GM12878 (cell line): ENCODE data around the gene CHIT1. TPM values are rescaled to one million over a fixed set of nuclear protein-coding genes. Genes with fewer than 3 reads are reported as not detected.

Source experiments
- ATAC-seq: fragments of 200-7000 bp; cut with Tn5 transposase; 3 replicates; pipeline ENCODE4 v1.9.1; 2020; ENCODE audit warnings: mild to moderate bottlenecking, moderate library complexity
- BruUV-seq: library from RNA; stranded (reverse); fragments of 400-500 nt; replicated peaks from 2 replicates; lab custom pipeline; 2021; lab: Mats Ljungman, UMichigan
- CTCF ChIA-PET: fragments of 300-600 bp; sonication (Branson Sonifier 250); formaldehyde crosslinking; extraction: SDS; loops from one replicate; lab custom pipeline; 2021; ENCODE audit warnings: inconsistent platforms; lab: Yijun Ruan, JAX
- POLR2A ChIA-PET: fragments of 350-600 bp; formaldehyde crosslinking; extraction: SDS; loops from one replicate; lab custom pipeline; 2021; ENCODE audit warnings: inconsistent platforms; lab: Charles Lee
- RAD21 ChIA-PET: fragments of 300-600 bp; sonication (Branson Sonifier 250); formaldehyde crosslinking; loops from one replicate; lab custom pipeline; 2023; ENCODE audit warnings: antibody characterized with exemption; ENCODE audit not compliant: unreplicated experiment; lab: Charles Lee
- SMC1A ChIA-PET: fragments of 300-600 bp; sonication (Branson Sonifier 250); formaldehyde crosslinking; loops from one replicate; lab custom pipeline; 2023; ENCODE audit not compliant: unreplicated experiment, uncharacterized antibody; lab: Charles Lee
- DNase-seq: peaks from one replicate; pipeline ENCODE4 v3.0.0-alpha.2; 2011; ENCODE audit warnings: low read depth, low spot score
- FAIRE-seq: peaks from 3 replicates; lab custom pipeline; 2011; peaks lifted over from hg19 to GRCh38; lab: Jason Lieb, UNC
- H2AFZ ChIP-seq: 2 replicates; pipeline ENCODE4 v1.6.0; 2011; ENCODE audit warnings: low read depth, low read length, control low read depth; ENCODE audit not compliant: control insufficient read depth
- H3K27ac ChIP-seq: 2 replicates; pipeline ENCODE4 v1.5.1; 2011; ENCODE audit warnings: control low read depth; ENCODE audit not compliant: control insufficient read depth, insufficient read depth
- H3K27me3 ChIP-seq, 2 experiments: replicated peaks in 1 of 2; 2 replicates each; pipeline versions ENCODE4 v1.6.0 to v1.6.1; 2011; ENCODE audit warnings: low read length in 1 of 2; ENCODE audit not compliant: control insufficient read depth in 2 of 2, insufficient read depth in 2 of 2
- H3K36me3 ChIP-seq, 2 experiments: 2 replicates each; pipeline ENCODE4 v1.5.1; 2011; ENCODE audit warnings: low read length in 1 of 2; ENCODE audit not compliant: control insufficient read depth in 2 of 2, insufficient read depth in 2 of 2
- H3K4me1 ChIP-seq: 2 replicates; pipeline ENCODE4 v1.6.1; 2011; ENCODE audit warnings: mild to moderate bottlenecking, low read length, moderate library complexity, mixed read lengths; ENCODE audit not compliant: control insufficient read depth, insufficient read depth
- H3K4me2 ChIP-seq: 2 replicates; pipeline ENCODE4 v1.6.0; 2011; ENCODE audit warnings: control low read depth; ENCODE audit not compliant: control insufficient read depth, insufficient read depth
- H3K4me3 ChIP-seq: fragments of 200-600 bp; sonication (generic); 2 replicates; pipeline ENCODE4 v1.5.1; 2016
- H3K79me2 ChIP-seq: 2 replicates; pipeline ENCODE4 v1.6.0; 2011; ENCODE audit warnings: low read length; ENCODE audit not compliant: control insufficient read depth, insufficient read depth
- H3K9ac ChIP-seq: 2 replicates; pipeline ENCODE4 v1.8.0; 2011; ENCODE audit warnings: low read length, control low read depth, mixed read lengths; ENCODE audit not compliant: control insufficient read depth, insufficient read depth
- H3K9me3 ChIP-seq: replicated peaks from 3 replicates; pipeline ENCODE4 v1.5.1; 2011; ENCODE audit warnings: mild to moderate bottlenecking, low read length; ENCODE audit not compliant: control insufficient read depth, insufficient read depth
- H4K20me1 ChIP-seq: 2 replicates; pipeline ENCODE4 v1.6.0; 2011; ENCODE audit not compliant: control insufficient read depth, insufficient read depth
- ATF3 ChIP-seq: IDR thresholded peaks from 2 replicates; pipeline ENCODE4 v1.6.1; 2011; ENCODE audit warnings: low read depth, mild to moderate bottlenecking, low read length, moderate library complexity, borderline replicate concordance; ENCODE audit errors: extremely low read depth
- CREB1 ChIP-seq: IDR thresholded peaks from 2 replicates; pipeline ENCODE4 v1.6.1; 2012; ENCODE audit warnings: low read depth, mild to moderate bottlenecking, inconsistent platforms
- IKZF2 ChIP-seq, 2 experiments: fragments of 450-650 bp; IDR thresholded peaks; 2 replicates each; pipeline ENCODE4 v1.6.1; 2017; ENCODE audit warnings: mild to moderate bottlenecking in 2 of 2, moderate library complexity in 2 of 2
- IRF5 ChIP-seq: fragments of 450-650 bp; IDR thresholded peaks from 2 replicates; pipeline ENCODE4 v1.6.1; 2017; ENCODE audit warnings: borderline replicate concordance
- LARP7 ChIP-seq: fragments of 450-650 bp; IDR thresholded peaks from 2 replicates; pipeline ENCODE4 v1.6.1; 2017; ENCODE audit warnings: mild to moderate bottlenecking
- MEF2A ChIP-seq: IDR thresholded peaks from 2 replicates; pipeline ENCODE4 v1.6.1; 2011; ENCODE audit warnings: low read depth, mild to moderate bottlenecking, low read length, moderate library complexity; ENCODE audit not compliant: insufficient read depth
- MTA2 ChIP-seq: fragments of 450-650 bp; IDR thresholded peaks from 2 replicates; pipeline ENCODE4 v1.6.1; 2016; ENCODE audit warnings: low read depth, mild to moderate bottlenecking, moderate library complexity
- NR2C1 ChIP-seq: fragments of 450-650 bp; IDR thresholded peaks from 2 replicates; pipeline ENCODE4 v1.6.1; 2017; ENCODE audit warnings: antibody characterized with exemption, mild to moderate bottlenecking, moderate library complexity
- NR2F1 ChIP-seq: fragments of 450-650 bp; conservative IDR thresholded peaks from 2 replicates; pipeline ENCODE4 v1.6.1; 2017; ENCODE audit warnings: mild to moderate bottlenecking
- RBBP5 ChIP-seq: fragments of 200-600 bp; sonication (generic); conservative IDR thresholded peaks from 2 replicates; pipeline ENCODE4 v1.6.1; 2016
- SMAD5 ChIP-seq: IDR thresholded peaks from 2 replicates; pipeline ENCODE4 v1.6.1; 2016; ENCODE audit warnings: antibody characterized with exemption, low read depth
- SREBF1 ChIP-seq: IDR thresholded peaks from 2 replicates; pipeline ENCODE4 v1.6.1; 2012; ENCODE audit warnings: mild to moderate bottlenecking, low read length
- STAT1 ChIP-seq: fragments of 450-650 bp; conservative IDR thresholded peaks from 2 replicates; pipeline ENCODE4 v1.6.1; 2014; ENCODE audit warnings: antibody characterized with exemption, mild to moderate bottlenecking
- SUPT20H ChIP-seq: IDR thresholded peaks from 2 replicates; pipeline ENCODE4 v1.6.1; 2011; ENCODE audit warnings: low read depth, mild to moderate bottlenecking, low read length, moderate library complexity, borderline replicate concordance; ENCODE audit not compliant: control insufficient read depth
- TCF3 ChIP-seq: IDR thresholded peaks from 2 replicates; pipeline ENCODE4 v1.6.1; 2012; ENCODE audit warnings: low read depth, mild to moderate bottlenecking, low read length, borderline replicate concordance; ENCODE audit not compliant: insufficient read depth
- USF2 ChIP-seq: IDR thresholded peaks from 2 replicates; pipeline ENCODE4 v1.6.1; 2011; ENCODE audit warnings: low read depth, low read length, improper control_type of control experiment, borderline replicate concordance
- ZBED1 ChIP-seq: IDR thresholded peaks from 2 replicates; pipeline ENCODE4 v1.6.1; 2016; ENCODE audit warnings: borderline replicate concordance
- ZBTB11 ChIP-seq: fragments of 450-650 bp; formaldehyde crosslinking; IDR thresholded peaks from 2 replicates; pipeline ENCODE4 v1.5.0; 2022; ENCODE audit warnings: mild to moderate bottlenecking, missing genetic modification characterization
- ZNF274 ChIP-seq: IDR thresholded peaks from one replicate; pipeline ENCODE4 v1.8.0; 2011; ENCODE audit not compliant: insufficient read length, insufficient read depth
- WGBS: methylation state at CpG from one replicate; pipeline ENCODE4 v1.1.6; 2016; ENCODE audit warnings: low lambda C conversion rate; ENCODE audit not compliant: insufficient replicate concordance, insufficient coverage; ENCODE audit errors: missing lambda C conversion rate; 5-methylcytosine and 5-hydroxymethylcytosine counted together
- in situ Hi-C: fragments of 300-500 bp; cut with MboI; formaldehyde crosslinking; loops from 9 replicates; pipeline ENCODE4 v1.14.3; 2018; ENCODE audit warnings: mixed read lengths
- intact Hi-C: fragments of 100-400 bp; cut with micrococcal nuclease; formaldehyde crosslinking; loops from one replicate; pipeline ENCODE4 v1.14.2; 2022; ENCODE audit not compliant: unreplicated experiment
- polyA plus RNA-seq, 11 experiments: library from polyadenylated mRNA; depleted of rRNA in 4 of 11; unstranded in 6 of 11; stranded (reverse) in 5 of 11; fragments of >200 nt; fragmentation: Nextera tagmentation in 4 of 11; fragmentation: Illumina TruSeq in 1 of 11; extraction: Ambion mirVana in 4 of 11; extraction: Trizol in 1 of 11; gene quantifications; 1 replicate in 1 of 11; 2 replicates in 10 of 11; pipeline versions ENCODE4 v1.2.1 to v1.2.3, GENCODE V29; 2011 to 2016; ENCODE audit warnings: inconsistent platforms in 2 of 11, missing spikeins in 2 of 11, low read depth in 1 of 11
- total RNA-seq, 4 experiments: library from RNA; depleted of rRNA in 3 of 4; stranded (reverse); fragments of >200 nt in 3 of 4; fragmentation: Illumina TruSeq in 1 of 4; extraction: Trizol in 1 of 4; gene quantifications; 2 replicates each; pipeline versions ENCODE4 v1.2.1 to v1.2.3, GENCODE V29; 2013 to 2021

The CHIT1 gene
- total and polyA plus RNA-seq, 10 of the 15 experiments (the other 5 are each of a cell fraction or from before 2014, with no cell fraction given) = 0.02 to 2.1 (median 0.76) TPM

GRCh38 chr1:203272633-203273205, 43.2 kb upstream of the CHIT1 start:
- ChIA-PET CTCF (interaction anchor here (0.6 to 15.2 kb wide), 23 partner anchors 8 to 429 kb away, joined by 3 to 854 read pairs (median 5); partner anchors contain the start of gene BTG2), SMC1A (interaction anchor here (0.6 to 30.2 kb wide), 16 partner anchors 8 to 215 kb away, joined by 3 to 590 read pairs (median 4); partner anchors contain the start of genes BTG2 and FMOD), RAD21 (interaction anchor here (0.7 to 30.0 kb wide), 16 partner anchors 8 to 215 kb away, joined by 3 to 501 read pairs (median 6); partner anchors contain the start of gene BTG2), POLR2A (interaction anchor here (0.5 to 19.5 kb wide), 6 partner anchors 14 to 63 kb away, joined by 4 to 370 read pairs (median 30); partner anchors contain the start of gene BTG2)
- H3K4me3 ChIP-seq = peak overlapping the region; percentile 63; the same call in 1 of the 2 replicates
- no peaks in the 10 kb centered on the region for H3K27me3 ChIP-seq
- in situ Hi-C loops = loop anchor here (5.0 kb wide), 4 partner anchors 65 to 430 kb away; no protein-coding TSS in a partner anchor
- H3K9me3 ChIP-seq = no peaks in the 10 kb centered on the region
- TF ChIP-seq STAT1 (no peak), NR2C1 (no peak), MTA2 (no peak), NR2F1 (no peak), ZNF274 (no peak), SUPT20H (no peak), ZBTB11 (CRISPR knock-in tag) (no peak), SREBF1 (no peak), IKZF2 (IDR thresholded peaks at IDR 0.05) (no peak), SMAD5 (no peak), ATF3 (no peak), ZBED1 (no peak), IRF5 (no peak), LARP7 (no peak), MEF2A (no peak), CREB1 (no peak), USF2 (no peak), TCF3 (no peak), RBBP5 (no peak)
- no peak for DNase-seq
- peaks cover 35% of the 10 kb centered on the region for H3K4me1 ChIP-seq
- H3K4me2 ChIP-seq = peak overlapping the region; percentile 78
- peaks cover 7% of the 10 kb centered on the region for H3K79me2 ChIP-seq
- FAIRE-seq = no peak
- ATAC-seq = no peak
- H3K27ac ChIP-seq = no peak overlapping the region
- H4K20me1 ChIP-seq = no peaks in the 10 kb centered on the region
- H3K9ac ChIP-seq = peak overlapping the region; percentile 78; the same call in 1 of the 2 replicates
- intact Hi-C loops = loop anchor here (1.0 to 5.0 kb wide), 5 partner anchors 17 to 170 kb away; partner anchors contain the start of gene BTG2
- H2AFZ ChIP-seq = peak overlapping the region; percentile 67
- H3K36me3 ChIP-seq = no peaks in the 10 kb centered on the region
- BruUV-seq = no TSS peak
- 14% methylated on average over 17 of the region's 17 CpGs for WGBS
